Measurements from ENCODE around the gene POU3F3.

The POU3F3 gene

DNA sequence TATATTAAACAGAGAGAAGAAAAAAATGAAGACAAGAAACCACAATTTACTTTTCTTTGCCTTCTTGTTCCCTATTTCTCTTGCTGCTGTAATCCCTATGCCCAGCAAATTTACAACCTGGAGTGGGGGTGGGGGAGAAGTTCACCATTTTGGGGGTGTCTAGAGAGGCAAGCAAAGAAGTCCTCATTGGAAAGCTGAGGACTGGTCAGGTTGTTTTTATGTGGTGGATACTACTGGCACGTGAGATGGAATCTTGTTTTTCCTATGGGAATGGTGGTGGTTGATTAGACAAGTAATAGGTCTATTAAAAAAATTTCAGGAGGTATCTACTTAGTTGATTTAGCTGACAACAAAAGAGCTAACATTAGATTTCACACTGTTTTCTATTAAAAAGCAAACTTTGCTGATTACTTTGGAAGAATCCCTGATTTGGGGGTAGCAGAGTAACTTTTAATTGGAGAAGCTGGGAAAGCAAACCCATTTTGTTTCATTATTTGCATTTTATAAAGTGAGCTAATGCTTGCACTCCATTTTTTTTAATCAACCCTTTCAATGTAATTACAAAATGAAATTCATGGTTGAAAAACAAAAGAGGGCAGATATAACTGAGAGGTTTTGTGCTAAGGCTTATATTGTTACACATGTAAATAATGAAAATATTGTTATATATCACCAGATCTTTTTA lies 6.0 kb downstream of the POU3F3 start:
- no peak overlapping the region for H3K27ac ChIP-seq
- no peak for DNase-seq (ENCODE audit: low read depth, low spot score)

DNA sequence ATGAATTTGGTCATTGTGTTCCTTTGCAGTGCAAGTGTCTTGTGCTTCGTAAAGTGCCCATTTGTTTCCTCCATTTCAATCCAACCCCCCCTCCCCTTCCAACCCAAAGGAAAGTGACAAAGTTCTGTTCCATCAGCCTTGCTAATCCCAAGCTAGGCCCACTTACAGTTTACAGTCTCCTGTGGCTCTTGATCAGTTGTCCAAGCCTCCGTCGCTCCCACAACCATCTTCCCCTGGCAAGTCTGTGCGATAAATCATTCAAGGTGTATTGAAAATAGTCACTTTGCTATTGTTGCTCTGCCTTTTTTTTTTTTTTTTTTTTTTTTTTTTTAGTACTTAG lies 6.5 kb downstream of the POU3F3 start:
- DNase-seq (ENCODE audit: low read depth, low spot score): no peak
- H3K27ac ChIP-seq: no peak overlapping the region

DNA sequence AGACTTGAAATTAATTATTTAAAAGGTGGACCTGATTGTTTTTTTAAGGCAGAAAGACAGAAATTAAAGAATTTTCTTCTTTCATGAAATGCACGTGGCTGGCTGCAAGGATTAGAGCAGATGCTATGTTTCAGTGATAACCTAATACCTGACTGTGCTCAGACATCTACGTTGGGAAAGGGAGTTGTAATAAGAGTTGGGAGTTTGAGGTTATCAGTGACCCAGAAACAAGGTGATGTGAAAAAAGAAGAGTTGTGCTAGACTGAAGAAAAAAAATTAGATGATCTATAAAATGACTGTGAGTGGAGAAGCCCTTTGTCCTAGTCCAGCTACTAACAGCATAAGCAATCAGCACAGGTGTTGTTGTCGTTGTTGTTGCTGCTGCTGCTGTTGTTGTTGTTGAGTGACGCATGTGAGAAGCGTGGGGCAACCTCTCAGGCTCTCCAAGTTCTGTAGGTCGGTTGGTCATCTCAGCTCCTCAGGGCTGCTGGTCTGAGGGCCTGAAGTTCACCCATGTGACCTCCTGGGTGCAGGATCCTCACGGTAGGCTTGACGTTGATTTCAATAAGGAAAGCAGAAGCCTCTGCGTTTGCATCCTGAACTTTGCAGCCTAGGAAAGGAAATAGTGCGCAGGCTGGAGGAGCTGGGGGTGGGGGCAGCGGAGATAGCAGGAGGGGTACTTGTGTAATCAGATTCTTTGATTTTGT lies 7.6 kb downstream of the POU3F3 start:
- DNase-seq (ENCODE audit: low read depth, low spot score): no peak
- H3K27ac ChIP-seq: no peak overlapping the region

DNA sequence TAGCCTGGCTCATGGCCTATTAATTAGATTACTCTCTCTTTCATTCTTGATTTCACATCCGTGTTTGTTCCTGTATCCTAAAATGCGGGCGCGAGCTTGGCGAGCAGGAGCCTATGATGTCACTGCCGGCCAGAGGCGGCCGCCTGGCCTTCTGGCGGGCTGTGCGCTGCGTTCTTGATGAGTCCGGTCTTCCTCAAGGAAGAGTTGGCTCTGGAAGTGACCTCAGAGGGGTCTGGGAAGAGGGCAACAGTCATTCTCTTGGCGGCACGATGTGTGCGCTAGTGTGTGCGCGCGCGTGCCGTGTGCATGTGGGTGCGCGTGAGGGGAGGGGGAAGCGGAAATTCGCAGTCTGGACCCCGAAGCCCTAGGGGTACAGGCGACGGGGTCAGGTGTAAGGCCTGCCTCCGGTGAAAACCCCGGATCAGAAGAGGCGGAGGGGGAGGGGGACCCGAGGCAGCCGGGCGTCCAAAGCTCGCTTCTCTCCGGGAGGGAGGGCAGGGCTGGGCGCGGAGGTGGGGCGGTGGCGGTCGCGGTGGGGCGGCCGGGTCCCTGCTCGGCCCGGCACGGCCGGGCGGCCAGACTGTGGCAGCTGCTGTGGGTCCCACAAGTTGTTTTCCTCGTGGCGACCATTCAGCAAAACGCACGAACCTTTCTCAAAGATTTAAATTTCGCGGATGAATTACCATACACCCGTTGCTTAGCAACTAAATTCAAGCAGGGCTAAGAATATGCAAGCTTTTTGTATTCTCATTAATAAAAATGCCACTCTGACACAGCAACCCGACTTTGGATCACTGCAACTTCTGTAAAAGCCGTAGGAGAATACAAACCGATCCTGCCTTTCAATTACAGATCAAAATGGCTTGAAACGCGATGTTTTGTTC lies 8.4 kb downstream of the POU3F3 start:
- no peak for DNase-seq (ENCODE audit: low read depth, low spot score)
- no peak overlapping the region for H3K27ac ChIP-seq

DNA sequence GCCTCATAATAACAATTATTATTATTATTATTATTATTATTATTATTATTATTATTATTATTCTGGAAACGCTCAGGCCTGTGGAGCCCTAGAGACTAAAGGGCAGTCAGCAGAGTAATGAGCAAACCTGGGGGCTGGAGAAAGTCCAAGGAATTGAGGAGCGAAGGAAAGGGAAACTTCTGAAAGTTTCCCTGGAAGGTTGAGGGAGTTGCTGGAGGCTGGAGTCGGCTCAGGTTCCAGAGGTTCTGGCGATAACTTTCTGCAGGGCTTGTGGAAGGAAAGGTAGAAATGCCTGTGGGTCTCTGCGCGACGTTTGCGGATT lies 9.2 kb downstream of the POU3F3 start:
- H3K27ac ChIP-seq: no peak overlapping the region
- DNase-seq (ENCODE audit: low read depth, low spot score): no peak

DNA sequence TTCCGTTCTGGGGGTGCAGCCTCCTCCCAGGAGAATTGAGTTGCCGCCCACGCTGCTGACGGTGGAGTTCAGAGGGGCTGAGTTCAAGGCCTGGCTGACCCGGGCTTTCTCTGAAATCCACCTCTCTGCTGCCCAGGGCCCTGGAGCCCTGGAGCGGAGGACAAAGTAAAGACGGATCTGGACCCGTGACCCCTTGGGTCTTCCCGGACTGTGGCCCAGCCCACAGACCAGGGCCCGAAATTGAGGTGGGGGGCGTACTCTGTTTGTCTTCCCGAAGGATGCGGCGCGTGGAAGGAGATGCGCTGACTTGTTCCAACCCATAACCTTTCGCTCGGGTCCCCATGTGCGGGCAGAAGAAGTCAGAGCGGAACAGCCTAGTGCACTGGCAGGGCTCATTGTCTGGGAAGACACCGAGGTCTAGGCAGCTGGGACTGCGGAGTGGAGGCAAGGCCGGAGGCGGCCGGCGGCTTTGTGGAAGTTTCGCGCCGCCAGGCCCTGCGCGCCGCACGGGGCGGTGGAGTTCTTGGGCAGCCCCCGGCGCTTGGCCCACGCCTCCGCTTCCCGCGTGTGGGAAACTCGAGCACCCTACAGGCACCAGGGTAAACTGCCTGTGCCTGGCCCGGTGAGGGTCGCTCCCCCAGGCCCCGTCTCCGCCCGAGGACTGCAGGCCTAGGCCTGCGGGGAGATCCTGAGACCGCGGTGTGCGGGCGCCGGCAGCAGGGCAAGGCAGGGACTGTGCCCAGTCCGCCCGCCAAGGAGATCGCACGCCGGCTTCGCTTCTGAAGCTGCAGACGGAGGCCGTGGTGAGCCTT lies 9.8 kb downstream of the POU3F3 start:
- H3K27ac ChIP-seq: no peak overlapping the region
- DNase-seq (ENCODE audit: low read depth, low spot score): no peak

DNA sequence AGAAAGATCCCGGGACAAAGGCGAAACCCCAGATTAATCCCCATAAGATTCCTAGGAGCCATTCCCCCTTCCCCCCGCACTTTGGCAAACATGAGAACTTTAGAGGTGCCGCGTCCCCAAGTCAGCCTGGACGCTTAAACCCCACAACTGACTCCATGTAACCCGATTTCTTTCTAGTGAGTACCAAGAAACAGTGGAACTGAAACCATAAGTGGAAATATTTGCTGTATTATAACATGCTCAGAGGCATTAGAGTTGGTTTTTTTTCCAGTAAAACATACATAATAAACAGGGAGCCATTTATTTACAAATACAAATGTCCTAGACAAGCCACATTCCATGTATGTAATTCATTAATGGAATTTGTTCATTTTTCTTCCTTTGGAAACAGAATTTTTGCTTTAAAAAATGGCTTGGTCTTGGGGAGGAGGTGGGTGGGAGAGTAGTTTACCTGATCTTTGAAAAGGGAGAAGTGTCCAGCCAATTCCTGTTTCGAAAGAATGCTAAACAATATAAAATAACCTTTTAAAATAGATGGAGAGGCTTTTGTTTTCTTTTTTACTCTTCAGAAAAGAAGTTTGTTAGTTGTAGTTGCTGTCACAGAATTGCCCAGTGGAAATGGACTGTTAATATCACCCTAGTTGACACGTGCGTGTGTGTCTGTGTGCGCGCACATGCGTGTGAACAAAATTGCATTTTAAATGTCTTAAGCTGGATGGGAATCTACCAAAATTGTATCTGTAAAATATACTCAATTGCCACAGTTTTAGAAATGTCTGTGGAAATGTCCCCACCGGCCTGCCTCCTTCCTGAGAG lies 10.6 kb downstream of the POU3F3 start:
- H3K27ac ChIP-seq: no peak overlapping the region
- DNase-seq (ENCODE audit: low read depth, low spot score): no peak

DNA sequence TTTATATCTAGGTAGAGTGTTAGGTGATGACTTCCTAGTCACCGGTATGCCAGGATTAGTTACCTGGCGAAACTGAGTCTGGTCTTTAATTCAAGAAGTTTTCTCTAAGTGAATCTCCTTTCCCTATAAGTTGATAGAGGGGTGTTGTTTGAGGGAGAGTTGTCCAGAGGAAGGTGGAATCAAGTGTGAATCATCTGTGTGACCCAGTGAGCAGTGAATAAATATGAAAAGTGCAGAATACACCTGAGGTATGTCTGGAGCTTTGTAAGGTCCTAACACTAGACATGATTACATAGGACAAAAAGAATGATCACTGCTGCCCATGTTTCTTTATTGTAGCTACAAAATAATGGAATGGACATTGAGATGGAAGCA lies 11.2 kb downstream of the POU3F3 start:
- H3K27ac ChIP-seq: no peak overlapping the region

DNA sequence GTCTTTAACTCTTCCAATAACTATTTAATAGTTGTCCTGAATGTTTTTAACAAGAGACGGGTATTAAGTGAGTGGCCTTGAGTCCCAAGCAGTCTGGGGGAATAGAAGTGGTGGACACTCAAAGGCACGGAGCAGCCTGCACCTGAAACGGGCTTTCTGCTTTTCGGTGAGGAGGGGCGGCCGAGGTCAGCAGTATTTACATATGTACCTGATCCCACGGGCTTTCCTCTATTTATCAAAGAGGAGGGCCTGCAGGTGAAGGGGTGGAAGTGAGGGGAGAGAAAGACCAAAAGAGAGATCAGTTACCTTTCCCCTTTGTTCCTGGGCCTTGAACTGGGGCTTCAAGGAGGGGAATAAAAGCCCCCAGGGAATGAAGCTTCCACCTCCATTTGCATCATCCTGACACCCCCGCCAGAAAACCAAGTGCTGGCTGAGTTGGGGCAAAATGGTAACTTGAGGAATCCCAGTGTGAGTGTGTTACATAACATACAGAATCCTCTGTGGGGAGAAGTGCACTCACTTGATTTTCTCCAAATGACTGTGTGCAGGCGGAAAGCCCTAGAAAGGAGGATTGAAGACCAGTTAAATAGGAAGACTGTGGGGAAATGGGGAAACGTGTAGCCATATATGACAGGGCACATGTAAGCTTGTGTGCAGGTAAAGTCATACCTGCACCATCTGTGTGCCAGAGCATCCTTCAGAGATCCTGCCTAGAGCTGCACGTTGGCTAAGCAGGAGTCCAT lies 12.4 kb downstream of the POU3F3 start:
- no peak for DNase-seq (ENCODE audit: low read depth, low spot score)
- no peak overlapping the region for H3K27ac ChIP-seq

More for the DNA sequence above, 11.2 kb downstream of the POU3F3 start:
- no peak for DNase-seq (ENCODE audit: low read depth, low spot score)

DNA sequence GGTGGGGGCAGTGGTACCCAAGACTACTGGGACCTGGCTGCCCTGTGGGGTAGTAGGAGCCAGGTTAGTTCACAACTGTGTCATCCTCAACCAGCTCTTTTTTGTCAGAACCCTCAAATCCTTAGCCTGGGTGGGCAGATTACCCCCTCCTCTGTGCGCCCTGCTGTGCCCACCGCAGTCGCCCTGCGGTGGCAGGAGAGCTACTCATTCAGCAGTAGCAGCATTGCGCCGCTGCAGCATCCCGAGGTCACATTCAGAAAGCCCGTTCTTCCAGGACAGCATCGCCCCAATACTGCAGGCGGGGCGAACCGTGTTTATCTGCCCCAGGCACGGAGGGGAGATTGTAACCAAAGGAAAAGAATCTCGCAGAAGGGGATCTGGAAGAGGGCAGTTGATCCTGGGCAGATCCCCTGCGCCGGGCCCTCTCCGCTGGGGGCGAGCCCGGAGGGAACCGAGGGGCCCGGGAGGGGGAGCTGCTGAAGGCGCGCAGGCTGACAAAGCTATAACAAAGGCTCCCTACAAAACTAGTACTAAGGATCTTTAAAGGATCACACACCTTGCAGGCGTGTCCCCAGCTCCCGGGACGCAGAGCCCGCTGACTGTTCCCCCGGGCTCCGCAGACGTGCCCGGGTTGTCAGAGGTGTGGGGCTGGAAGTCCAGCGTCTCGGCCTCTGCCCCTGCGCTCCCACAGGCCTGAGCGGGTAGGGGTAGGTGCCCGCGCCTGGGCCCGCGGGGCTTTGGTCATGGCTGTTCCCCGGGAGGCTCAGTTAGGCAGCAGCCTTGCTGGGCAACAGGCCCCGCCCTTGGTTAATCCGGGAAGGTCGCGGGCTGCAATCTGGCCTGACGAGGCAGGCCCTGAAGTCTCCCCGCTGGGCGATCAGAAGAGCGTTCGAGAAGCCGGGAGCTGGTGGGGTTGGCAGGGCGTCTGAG lies 13.2 kb downstream of the POU3F3 start:
- H3K27ac ChIP-seq: no peak overlapping the region
- no peak for DNase-seq (ENCODE audit: low read depth, low spot score)

DNA sequence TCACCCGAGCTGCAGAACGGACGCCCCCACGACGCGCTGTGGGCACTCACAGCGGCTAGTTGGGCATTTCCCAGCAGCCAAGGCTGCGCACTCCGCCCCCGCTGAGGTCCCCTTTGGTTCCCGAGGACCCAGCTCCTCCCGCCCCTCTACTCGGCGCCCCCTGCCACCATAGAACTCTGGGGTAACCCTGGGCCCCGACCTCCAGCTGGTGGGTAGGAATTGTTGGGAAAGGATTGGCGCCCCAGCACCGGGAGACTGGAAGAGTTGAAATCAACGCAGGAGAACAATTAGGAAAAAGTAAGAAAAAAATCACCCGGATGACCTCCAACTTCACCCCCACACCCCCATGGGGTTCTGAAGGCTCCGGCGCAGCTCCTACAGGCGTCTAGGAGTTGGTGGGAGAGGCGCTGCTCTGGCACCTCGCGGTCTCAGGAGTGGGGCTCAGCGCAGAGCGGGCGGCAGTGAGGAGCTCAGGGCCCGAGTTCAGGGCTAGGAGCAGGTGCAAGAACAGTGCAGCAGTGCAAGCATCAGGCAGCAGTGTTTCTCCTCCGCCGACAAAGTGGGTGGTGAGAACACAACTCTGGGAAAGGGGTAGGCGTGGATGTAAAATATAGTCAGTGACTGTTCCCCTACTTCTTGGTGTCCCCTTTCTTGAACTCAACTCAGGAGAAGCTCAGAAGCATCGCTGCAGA lies 14.0 kb downstream of the POU3F3 start:
- no peak overlapping the region for H3K27ac ChIP-seq
- DNase-seq (ENCODE audit: low read depth, low spot score): no peak

DNA sequence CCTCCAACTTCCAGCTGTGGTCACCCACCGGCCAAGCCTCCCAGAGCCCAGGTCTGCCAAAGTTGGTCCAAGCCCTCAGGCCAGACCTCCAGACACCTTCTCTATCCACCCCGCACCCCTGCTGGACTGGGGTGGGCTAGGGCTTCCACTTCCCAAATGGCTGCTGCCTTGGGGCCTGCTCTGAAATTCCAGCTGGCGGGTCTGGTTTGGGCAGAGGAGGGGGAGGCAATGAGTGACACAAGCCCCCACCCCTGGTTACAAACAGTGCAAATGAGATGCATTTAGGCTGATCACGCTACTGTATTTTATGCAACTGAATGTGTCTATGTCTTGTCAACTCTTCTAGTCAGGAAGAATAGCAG lies 14.6 kb downstream of the POU3F3 start:
- H3K27ac ChIP-seq: no peak overlapping the region
- DNase-seq (ENCODE audit: low read depth, low spot score): no peak

DNA sequence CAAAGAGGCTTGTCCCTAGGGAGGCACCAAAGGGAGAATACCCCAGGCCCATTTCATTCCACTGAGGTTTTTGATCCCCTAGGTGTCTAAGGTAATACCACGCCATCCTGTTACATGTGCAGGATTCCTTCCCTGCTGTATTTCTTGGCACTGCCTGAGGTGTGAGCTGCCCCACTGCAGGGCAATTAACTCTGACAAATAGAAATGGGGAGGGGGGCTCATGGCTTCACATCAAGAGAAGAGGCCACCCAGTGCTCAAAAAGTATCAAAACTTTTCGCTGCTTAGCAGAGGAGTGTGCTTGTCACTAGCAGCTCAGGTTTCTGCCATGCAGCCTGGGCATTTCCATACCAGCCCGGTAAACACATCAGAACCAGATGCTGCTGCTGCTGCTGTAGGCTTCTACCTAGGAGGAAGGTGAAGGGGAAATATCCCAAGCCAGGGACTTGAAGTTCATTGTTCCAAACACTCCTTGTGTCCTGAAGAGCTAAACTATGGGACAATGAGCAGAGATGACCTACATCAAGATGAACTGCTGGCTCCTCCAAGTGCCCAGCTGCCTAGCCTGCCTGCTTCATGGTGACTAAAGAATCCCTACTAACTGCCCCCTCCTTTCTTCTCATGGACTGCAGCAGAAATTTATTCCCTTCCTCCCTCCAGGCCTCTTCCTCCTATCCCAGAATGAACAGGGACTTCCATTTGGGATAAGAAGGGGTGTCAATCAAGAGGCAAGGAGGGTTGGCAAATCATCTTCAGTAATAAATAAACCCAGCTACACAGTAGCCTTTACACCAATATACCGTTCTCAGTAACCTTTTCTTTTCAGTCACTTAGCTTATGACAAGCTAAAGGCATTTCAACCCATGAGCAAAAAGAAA lies 16.4 kb downstream of the POU3F3 start:
- no peak for DNase-seq (ENCODE audit: low read depth, low spot score)
- H3K27ac ChIP-seq: no peak overlapping the region

DNA sequence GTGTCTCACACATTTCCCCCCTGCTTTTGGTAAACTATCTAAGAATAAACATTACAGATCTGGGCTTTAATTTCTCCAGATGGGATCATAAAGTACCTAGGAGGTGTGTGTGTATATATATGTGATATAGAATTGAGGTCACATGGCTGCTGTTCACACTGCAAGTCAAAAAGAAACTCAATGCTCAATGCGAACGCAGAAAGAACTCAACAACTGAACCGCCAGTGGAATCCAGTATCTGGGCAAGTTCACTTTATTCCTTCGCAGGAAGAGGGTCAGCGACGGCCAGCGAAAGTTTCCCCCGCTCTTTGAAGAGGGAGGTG lies 17.7 kb downstream of the POU3F3 start:
- DNase-seq (ENCODE audit: low read depth, low spot score): no peak
- no peak overlapping the region for H3K27ac ChIP-seq

DNA sequence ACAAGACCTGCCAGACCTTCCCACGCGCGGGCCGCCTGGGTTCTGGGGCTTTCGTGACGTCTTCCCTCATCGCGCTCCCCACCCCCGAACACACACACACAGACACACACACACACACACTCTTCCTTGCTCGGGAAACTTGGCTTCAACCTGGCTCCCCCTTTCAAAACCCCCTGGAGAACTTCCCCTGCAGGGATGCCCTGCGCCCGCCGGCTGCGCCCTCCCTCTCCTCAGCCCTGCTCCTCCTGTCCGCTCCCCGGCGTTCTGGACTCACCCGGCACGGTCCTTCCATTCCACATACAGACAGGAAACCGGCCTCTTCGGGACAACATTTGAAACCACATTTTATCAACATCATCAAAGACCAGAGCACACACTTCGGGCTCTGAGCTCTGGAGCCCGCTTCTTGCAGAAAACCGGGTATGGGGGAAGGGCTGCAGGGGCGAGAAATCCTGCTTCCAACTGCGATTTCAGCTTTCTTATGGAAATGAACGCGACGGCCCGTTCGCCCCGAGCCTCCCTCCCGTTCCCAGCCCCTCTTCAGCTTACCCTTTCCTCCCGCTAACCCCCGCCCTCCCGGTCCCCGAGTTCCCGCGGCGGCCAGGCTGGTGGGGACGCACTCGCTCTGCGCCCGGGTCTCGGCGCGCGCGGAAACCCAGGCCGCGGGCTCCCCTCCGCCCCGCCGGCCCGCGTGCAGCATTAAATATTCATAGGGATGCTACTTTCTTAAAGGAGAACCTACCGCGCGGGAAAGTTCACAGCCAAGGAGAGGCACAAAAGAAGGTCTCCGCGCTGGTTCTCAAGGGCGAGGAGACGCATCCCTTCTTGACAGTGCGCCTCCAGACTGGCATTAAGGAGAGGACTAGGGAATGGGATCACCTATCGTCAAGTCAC lies 18.3 kb downstream of the POU3F3 start:
- H3K27ac ChIP-seq: no peak overlapping the region
- no peak for DNase-seq (ENCODE audit: low read depth, low spot score)
